GM21529 (cell line): ENCODE results near the gene NRXN2.

Experiments
- ATAC-seq: cut with Tn5 transposase; IDR thresholded peaks from one replicate; pipeline ENCODE4 v1.9.1; 2021; ENCODE audit not compliant: unreplicated experiment

The NRXN2 gene

GRCh38 chr11:64723117-64723906 is at the start of gene NRXN2:
Gene NRXN2 (minus strand): TSS chr11:64723197. CDS start chr11:64713699, 9,498 bp downstream.
- peak; percentile 90 for ATAC-seq

GRCh38 chr11:64772303-64773018 is 49.5 kb upstream of the NRXN2 start:
- no peak for ATAC-seq

- ATAC-seq, result peak; percentile 65
These were observed 48.9 kb upstream of the NRXN2 start for GRCh38 chr11:64771861-64772260.

- ATAC-seq, result no peak
These were observed 47.1 kb upstream of the NRXN2 start for GRCh38 chr11:64770120-64770519.

- ATAC-seq, result no peak
These were observed 46.3 kb upstream of the NRXN2 start for GRCh38 chr11:64769283-64769682.

GRCh38 chr11:64768300-64768694 is 45.3 kb upstream of the NRXN2 start:
- no peak for ATAC-seq

GRCh38 chr11:64767344-64768299 is 44.6 kb upstream of the NRXN2 start:
- no peak for ATAC-seq

- ATAC-seq, result no peak
These were observed 43.9 kb upstream of the NRXN2 start for GRCh38 chr11:64766881-64767280.

GRCh38 chr11:64765851-64766665 is 43.1 kb upstream of the NRXN2 start:
- ATAC-seq, result no peak

- ATAC-seq, result no peak
These were observed 42.4 kb upstream of the NRXN2 start for GRCh38 chr11:64765291-64765850.

- ATAC-seq, result no peak
These were observed 41.8 kb upstream of the NRXN2 start for GRCh38 chr11:64764753-64765152.

GRCh38 chr11:64764040-64764611 is 41.1 kb upstream of the NRXN2 start:
- no peak for ATAC-seq

GRCh38 chr11:64763526-64764039 is 40.6 kb upstream of the NRXN2 start:
- ATAC-seq, result no peak

GRCh38 chr11:64762674-64763525 is 39.9 kb upstream of the NRXN2 start:
- no peak for ATAC-seq

- no peak for ATAC-seq
These were observed 39.3 kb upstream of the NRXN2 start for GRCh38 chr11:64762277-64762673.

GRCh38 chr11:64760759-64761420 is 37.9 kb upstream of the NRXN2 start:
- no peak for ATAC-seq

- ATAC-seq, result no peak
These were observed 37.0 kb upstream of the NRXN2 start, which contains the start of gene PYGM for GRCh38 chr11:64759722-64760719. Gene PYGM (minus strand): TSS chr11:64759974. CDS start chr11:64759898, 76 bp downstream.
